Fibroblast of skin of right quadriceps (primary cell): Measurements from ENCODE around the gene TCHP.

ENCODE experiments used
- DNase-seq: peaks from one replicate; pipeline ENCODE4 v3.0.0-alpha.2; 2013

TCHP gene

DNA sequence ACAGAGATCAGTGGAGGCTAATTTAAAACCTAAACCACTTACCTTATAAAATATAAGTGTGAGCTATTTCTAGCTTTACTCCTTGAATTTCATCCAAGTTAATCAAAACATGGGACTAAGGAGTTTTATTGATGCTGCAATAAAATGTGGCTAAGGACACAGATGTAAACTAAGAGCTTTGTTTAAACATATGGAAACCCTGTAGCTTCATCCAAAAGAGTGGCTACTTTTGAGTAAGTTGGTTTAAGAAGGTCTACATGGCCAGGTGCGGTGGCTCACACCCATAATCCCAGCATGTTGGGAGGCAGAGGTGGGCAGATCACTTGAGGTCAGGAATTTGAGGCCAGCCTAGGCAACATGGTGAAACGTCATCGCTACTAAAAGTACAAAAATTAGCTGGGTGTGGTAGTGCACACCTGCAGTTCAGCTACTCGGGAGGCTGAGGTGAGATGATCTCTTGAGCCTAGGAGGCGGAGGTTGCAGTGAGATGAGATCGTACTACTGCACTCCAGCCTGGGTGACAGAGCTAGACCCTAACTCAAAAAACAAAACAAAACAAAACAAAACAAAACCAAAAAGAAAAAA lies 40.4 kb downstream of the TCHP start:
- no peak for DNase-seq

- DNase-seq, result no peak
Measured at GRCh38 chr12:109943811-109944210, 43.7 kb downstream of the TCHP start.

- DNase-seq, result no peak
Measured at GRCh38 chr12:109944561-109945359, 44.7 kb downstream of the TCHP start.

GRCh38 chr12:109946505-109946904 lies 46.4 kb downstream of the TCHP start:
- peak; percentile 69 for DNase-seq

DNA sequence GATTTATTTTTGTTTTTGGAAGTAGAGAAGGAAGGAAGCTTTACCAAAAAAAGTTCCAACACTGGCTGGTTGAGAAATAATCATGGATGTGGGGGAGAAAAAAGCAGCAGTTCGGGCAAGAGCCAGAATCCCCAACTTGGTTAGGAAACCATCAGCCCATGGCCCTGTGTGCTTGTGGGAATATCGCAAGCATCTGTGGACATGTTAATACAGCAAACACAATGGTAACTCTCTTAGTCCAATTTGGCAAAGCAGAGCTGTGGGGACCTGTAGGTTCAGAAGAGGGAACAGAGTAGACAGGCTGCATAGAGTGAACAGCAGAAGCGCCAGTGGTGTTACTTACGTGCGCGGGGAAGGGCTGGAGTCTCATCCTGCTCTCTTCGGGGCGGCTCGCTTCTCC lies 46.8 kb downstream of the TCHP start:
- DNase-seq, result no peak

GRCh38 chr12:109947521-109947920 lies 47.4 kb downstream of the TCHP start:
- DNase-seq, result peak; percentile 82

GRCh38 chr12:109948368-109948767 lies 48.3 kb downstream of the TCHP start:
- DNase-seq, result no peak

- DNase-seq, result peak; percentile 65
Measured at GRCh38 chr12:109949089-109949488, 49.0 kb downstream of the TCHP start.

GRCh38 chr12:109950625-109951024 lies 50.6 kb downstream of the TCHP start:
- no peak for DNase-seq

GRCh38 chr12:109951136-109951535 lies 51.1 kb downstream of the TCHP start:
- peak; percentile 93 for DNase-seq

- peak; percentile 79 for DNase-seq
Measured at GRCh38 chr12:109951751-109952150, 51.7 kb downstream of the TCHP start.

DNA sequence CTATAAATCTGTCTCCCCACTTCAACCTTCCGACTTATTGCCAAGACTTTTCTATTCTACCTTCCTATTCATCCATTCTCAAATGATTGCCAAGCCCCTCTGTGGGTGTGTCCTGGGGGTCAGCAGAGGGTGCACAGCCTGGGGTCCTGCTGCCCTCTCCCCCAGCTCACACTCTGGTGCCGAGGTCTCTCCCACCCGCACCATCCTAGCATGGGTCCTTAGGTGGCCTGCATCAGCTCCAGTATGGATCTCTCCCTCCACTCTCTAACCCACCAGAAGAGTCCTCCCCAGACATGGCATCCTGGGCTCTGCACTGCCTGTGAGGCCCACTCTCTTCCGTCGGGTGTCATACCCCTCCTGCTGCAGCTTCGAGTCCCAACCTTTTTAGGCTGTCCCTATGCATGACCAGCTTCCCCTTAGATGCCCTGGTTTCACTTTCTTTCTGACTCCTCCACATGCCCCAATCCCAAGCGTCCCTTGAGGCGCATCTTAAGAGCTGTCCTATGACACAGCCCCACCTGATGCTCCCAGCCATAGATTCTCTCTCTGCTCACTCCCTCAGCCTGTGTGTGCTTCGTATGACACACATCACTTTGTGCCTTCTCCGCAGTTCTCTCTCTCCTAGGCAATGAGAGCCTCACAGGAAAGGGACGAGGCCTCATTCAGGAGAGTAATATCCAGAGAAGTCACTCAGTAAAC lies 52.2 kb downstream of the TCHP start:
- DNase-seq, result no peak

DNA sequence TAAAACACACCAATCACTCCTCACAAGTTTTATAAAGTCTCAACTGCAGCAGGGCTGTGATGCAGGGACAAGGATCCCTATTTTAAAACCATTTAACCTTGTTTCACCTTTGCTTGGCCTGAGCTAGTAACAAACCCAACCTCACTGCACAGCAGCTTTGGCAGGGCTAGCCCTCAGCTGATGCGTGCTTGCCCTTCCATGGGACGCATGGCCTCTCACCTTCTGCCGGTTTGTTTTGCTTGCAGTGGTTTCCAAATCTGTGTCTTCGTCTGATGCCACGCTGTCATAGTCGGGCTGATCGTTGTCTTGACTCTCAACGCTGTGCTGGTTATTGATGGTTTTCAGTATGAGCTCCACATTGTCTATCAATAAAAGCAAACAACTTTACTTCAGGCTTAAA lies 52.8 kb downstream of the TCHP start:
- DNase-seq, result no peak

- no peak for DNase-seq
Measured at GRCh38 chr12:109953656-109954055, 53.6 kb downstream of the TCHP start.

- no peak for DNase-seq
Measured at GRCh38 chr12:109958374-109958773, 58.3 kb downstream of the TCHP start.

- no peak for DNase-seq
Measured at GRCh38 chr12:109959411-109960093, 59.5 kb downstream of the TCHP start.

DNA sequence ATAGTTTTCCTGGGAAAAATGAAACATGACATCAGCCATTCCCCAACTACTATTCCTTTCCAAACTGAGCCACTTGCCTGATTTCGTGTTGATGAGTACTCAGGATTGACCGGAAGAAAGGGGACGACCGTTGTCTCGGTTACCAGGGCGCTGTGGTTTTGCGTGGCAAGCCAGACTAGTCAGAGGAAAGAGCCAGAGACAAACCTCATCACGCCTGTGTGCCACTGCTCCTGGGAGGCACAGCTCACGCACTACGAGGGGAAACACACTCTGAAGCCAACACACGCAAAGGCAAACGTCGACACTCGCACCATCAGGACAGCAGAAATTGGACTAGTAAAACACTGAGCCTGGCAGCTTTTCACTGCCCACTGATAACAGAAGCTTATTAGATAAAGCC lies 61.1 kb downstream of the TCHP start:
- no peak for DNase-seq

- no peak for DNase-seq
Measured at GRCh38 chr12:109961612-109962011, 61.5 kb downstream of the TCHP start.

- no peak for DNase-seq
Measured at GRCh38 chr12:109962398-109962797, 62.3 kb downstream of the TCHP start.

DNA sequence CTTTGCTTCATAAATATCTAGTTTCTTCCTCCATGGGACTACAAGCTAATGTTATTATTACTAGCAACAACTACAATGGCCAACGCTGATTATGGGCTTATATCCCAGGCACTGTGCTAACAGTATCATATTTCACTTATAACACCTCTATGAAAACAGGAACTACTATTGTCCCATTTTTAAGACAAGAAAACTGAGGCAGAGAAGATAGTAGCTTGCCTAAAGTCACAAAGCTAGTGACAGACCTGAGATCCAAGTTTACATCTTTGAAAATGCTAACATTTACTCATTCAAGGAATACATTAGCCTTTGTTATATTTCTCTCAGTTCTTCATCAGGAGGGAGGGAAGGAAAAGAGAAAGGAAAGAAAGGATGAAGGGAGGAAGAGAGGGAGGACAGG lies 63.3 kb downstream of the TCHP start:
- DNase-seq, result no peak

DNA sequence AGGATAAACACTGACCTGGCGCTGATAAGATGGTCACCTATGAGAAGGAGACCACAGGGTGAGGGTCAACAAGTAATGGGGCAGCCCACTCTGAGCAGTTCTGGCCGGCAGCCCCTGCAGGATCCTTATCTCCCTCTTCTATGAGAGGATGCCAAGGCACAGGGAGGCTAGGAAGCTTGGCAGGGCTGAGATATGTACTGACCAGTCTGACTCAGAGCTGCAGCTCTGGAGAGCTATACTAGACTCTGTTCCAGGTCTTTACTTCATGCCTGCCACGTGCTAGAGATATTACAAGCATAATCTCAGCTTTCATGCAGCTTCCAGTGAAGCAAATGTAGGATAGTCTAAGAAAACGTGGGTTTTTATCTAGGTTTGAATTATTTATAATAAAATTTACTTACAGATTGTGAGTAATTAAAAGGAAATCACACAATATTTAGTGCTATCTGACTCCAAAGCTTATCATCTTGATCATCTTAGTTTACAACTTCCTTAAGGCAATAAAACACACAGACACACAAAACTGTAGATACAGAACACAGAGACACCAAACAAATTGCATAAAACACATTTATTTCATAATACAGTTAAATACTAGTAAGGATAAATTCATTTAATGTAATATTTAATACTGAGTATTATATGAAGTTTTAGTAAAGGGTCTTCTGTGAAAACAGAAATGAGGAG lies 63.8 kb downstream of the TCHP start:
- no peak for DNase-seq

DNA sequence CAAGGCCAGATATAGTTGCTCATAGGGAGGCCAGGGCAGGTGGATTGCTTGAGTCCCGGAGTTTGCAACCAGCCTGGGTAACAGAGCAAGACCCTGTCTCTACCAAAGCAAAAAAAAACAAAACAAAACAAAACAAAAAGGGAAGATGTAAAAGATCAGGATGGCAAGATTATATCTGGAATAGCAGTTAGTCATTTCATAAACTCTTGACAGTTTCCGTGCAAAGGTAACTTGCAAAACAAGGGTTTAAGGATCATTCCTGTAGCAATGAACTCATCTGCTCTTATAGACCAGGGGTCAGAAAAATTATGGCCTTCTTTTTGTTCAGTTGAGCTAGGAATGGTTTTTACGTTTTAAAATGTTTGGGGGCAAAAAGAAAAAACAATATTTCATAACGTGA lies 66.5 kb downstream of the TCHP start:
- DNase-seq, result no peak
